RPMI8226 (cell line): ENCODE data around the gene LSP1.
"Not testable (repeated sequence)": the region's sequence is repeated elsewhere in the genome, so short reads cannot be mapped to it uniquely, and the experiment has no call there.

Experiments used
- DNase-seq: peaks from one replicate; pipeline ENCODE4 v3.0.0-alpha.2; 2015

Gene LSP1

DNA sequence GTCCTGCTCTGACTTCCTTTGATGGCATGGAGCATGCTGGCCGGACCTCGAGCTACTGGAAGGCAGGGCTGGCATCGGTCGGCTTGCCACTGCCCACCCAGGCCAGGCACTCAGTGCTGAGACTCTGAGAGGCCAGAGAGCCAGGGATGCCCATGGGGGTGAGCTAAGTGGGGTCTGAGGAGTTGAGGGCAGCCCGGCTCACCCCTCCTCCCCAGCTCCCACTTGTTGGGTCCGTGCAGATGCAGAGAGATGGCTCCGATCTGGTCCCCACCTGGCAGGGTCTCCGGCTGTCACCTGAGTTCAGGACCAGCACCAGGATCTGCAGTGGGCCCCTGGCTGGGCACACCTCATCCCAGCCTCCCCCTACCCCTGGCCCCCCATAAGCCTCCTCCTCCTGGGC lies 13.3 kb downstream of the LSP1 start:
- DNase-seq = no peak

DNA sequence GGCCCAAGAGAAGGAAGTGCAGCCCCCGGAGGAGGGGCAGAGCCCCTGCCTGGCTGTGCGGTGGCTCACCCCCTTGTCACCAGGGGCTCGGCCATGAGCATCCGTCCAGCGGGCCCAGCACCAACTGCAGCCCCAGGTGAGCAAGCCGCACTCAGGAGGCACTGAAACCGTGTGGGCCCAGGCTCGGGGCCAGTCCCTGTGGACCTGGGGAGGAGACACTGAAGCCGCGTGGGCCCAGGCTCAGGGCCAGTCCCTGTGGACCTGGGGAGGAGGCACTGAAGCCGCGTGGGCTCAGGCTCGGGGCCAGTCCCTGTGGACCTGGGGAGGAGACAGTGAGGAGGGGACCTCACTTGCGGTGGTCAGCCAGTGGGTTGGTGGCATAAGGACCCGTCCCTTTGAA lies 13.9 kb downstream of the LSP1 start:
- DNase-seq = no peak

DNA sequence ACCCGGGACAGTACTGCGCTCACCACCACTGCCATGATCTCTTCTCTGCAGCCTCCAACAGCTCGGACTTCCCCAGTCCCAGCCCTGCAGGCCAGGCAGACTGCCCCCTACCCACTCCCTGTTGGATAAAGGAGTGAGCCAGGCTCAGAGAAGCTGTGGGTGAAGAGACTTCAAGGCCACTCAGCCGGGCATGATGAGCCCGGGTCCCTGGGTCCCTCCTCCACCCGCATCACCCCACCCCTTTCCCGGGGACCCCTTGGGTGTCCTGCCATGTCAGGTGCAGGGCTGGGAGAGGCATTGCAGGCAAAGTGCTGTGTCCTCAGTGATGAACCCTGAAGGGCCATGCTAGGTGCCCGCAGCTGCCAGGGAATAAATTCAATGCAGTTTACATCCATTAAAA lies 14.5 kb downstream of the LSP1 start:
- no peak for DNase-seq

DNA sequence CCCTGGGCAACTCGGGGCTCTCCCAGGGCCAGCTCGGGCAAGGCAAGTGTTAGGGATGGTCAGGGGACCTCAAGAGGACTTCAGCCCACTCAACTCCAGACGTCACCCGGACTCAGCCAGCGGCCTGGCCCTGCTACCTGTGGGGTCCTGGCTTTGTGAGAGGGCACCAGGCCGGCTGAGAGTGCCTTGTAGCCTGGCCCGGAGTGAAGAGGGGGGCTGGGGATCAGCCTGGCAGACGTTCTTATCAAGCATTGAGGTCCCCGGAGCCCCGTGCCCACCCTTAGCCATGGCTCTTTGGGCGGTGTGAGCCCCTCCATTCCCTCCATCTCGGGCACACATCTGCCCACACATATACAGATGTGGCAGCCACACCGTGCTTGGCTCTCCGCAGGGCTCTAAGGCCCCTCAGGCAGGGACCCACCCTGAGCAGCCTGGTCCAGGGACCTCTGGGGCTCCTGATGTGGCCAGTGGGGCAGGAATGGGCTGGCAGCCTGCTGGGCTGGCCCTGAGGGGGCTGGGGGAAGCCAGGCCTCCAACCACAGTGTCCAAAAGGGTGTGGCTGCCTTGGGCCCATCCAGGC lies 15.3 kb downstream of the LSP1 start:
- no peak for DNase-seq

DNA sequence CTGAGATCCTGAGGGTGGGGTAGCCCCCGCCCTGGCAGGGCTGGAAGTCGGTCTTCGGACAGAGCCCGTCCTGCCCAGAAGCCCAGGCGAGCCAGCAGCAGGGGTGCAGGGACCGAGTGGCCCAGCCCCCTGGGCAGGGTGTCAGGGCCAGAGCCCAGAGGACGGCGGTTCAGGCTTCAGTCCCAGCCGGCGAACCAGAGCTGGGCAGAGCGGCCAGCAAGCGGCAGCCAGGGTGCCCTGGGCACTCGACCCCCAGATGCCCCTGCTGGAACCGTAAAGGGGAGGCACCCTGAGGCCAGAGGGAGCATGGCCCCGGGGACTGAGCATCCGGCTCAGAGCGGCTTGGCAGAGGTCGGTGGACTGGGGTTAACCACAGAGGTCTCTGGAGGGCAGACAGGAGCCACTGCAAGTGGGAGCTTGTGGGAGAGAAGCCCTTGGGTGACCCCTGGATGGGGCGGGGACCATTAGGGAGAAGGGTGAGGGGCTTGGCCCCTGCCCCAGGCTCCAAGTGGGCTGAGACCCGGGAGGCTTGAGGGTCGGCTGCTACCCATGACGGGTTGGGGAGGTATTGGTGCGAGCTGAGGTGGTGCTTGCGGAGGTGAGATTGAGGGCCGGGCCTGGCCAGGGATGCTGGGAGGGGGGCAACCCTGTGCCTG lies 15.9 kb downstream of the LSP1 start:
- DNase-seq = no peak

DNA sequence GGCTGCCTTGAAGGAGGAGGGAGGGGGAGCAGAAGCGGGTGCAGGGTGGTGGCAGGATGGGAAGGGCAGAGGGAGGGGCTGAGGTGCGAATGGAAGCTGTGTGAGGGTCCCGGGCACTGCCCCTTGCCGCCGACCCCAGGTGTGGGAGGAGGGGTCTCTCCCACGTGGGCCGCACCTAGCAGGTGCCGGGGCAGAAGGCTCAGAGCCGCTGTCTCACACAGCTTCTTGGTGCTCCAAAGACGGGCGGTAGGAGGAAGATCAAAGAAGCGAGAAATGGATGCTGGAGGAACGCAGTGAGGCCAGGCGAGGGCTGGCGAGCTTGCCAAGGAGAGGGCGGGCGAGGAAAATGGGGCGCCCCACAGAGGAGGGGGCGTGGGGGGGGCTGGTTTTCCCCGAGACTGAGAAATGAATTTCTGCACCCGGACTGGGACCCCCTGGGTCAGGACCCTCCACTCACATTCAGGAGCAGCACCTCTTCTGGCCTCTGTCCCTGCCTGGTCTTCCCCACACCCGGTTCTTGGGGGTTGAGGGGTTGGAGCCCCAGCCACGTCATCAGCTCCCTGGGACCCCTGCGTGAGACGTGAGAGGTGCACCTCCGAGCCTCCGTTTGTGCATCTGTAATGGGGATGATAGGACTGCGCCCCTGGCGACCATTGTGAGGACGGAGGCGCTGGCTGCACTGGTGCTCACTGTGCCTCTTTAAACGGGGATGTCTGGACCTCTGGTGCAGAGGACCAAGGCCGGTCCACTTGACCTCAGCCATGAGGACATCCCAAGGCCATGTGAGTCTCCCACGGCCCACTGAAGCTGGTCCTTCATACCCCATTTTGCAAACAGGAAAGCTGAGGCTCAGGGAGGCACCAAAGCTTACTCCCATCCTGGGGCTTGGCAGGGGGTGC lies 16.8 kb downstream of the LSP1 start:
- DNase-seq = no peak

DNA sequence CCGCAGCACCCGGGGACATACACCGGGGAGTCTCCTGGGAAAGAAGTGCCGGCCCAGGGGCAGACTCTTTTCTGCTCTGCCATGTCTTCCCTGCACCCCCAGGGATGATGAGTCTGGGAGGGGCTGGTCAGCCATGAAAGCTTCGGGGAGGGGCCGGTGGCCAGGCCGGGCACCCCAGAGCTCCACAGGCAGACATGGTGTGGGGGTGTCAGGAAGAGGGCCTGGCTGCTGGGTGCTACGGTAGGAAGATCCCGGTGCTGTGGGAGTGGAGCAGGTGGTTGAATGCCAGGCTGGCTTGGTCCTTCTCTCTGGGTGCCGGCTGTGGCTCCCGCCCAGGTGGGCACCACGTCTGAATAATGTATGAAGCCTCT lies 17.4 kb downstream of the LSP1 start:
- no peak for DNase-seq

DNA sequence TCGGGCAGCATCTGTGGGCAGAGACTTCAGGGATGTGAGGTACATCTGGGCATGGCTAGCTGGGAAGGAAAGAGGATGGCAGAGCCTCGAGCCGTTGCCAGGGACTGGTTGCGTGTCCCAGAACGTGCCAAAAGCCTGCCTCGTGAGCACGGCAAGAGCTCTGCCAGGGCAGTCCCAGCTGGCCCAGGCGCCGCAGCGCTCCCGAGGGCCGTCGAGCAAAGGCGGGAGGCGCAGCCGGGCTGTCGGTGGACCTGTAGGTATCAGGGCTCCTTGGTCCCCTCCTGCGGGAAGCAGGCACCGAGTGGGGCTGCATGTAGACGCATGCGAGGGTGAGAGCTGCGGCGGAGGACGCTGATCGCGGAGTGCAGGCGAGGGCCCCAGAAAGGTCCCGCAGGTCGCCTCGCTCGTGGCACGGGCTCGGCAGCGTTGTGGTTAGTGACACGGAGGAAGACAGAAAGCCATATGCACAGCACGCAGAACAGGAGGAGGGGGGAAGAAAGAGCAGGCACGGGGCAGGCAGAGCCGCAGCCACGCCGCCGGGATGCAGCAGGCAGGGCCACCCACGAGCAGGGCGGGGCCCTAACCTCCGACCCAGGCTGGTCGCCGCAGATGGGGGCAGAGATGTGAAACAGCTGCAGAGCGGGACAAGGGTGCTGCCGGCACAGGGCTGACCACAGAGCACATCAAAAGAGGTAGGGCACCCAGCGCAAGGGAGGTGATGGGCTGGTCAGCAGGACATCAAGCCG lies 18.0 kb downstream of the LSP1 start:
- DNase-seq = no peak

DNA sequence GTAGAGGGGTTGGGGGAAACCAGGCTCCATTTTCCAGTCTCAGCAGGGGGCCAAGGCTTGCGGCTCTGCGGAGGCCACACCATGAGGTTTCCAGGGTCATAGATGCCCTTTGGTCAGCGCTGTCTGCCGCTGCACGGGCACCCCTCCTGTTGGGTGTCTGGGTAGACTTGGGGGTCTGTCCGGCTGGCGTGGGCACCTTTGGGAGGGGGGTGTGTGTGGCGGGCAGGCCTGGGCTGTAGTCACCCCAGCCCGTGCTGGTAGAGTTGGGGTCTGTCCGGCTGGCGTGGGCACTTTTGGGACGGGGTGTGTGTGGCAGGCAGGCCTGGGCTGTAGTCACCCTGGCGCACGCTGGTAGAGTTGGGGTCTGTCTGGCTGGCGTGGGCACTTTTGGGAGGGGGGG lies 18.6 kb downstream of the LSP1 start:
- DNase-seq = no peak

DNA sequence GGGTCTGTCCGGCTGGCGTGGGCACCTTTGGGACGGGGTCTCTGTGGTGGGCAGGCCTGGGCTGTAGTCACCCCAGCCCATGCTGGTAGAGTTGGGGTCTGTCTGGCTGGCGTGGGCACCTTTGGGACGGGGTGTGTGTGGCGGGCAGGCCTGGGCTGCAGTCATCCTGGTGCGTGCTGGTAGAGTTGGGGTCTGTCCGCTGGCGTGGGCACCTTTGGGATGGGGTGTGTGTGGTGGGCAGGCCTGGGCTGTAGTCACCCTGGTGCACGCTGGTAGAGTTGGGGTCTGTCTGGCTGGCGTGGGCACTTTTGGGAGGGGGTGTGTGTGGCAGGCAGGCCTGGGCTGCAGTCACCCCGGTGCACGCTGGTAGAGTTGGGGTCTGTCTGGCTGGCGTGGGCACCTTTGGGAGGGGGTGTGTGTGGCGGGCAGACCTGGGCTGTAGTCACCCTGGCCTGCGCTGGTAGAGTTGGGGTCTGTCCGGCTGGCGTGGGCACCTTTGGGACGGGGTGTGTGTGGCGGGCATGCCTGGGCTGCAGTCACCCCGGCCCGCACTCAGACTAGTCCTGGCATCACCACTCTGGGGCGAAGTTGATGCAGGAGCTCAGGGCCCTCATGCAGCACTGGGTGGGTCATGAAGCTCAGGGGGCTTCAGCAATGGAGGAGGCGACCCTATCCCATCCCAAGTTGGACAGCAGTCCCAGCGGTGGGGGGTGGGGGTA lies 19.5 kb downstream of the LSP1 start:
- no peak for DNase-seq

DNA sequence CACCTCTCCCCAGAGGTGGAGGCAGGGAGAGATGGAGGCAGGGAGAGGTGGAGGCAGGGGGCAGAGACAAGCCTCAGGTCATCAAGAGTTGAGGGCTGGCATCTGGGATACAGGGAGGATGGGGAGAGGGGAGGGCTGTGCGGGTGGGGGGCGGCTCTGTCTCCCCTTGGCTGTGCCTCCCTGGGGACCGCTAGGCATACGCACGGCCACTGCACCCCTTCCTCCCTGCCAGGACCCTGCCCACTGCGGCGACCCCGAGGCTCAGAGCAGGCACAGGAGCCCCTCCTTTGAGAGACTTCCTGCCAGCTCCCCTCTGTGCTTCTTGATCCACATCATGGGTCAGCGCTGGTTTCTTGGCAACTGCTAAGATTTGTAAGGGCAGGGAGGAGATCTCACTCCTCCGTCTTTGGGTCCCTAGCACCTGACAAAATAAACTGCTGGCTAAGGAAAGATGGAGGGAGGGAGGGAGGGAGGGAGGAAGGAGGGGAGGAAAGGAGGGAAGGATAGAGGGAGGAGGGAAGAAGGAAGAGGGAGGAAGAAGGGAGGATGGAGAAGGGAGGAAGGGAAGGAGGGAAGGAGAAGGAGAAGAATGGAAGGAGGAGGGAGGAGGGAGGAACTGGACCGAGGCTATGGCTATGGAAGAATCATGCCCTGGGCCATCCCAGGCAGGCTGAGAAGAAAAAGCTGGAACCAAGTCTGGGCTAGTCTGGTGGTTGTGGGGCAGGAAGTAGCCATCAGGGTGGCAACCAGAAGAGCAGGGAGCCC lies 20.3 kb downstream of the LSP1 start:
- no peak for DNase-seq

DNA sequence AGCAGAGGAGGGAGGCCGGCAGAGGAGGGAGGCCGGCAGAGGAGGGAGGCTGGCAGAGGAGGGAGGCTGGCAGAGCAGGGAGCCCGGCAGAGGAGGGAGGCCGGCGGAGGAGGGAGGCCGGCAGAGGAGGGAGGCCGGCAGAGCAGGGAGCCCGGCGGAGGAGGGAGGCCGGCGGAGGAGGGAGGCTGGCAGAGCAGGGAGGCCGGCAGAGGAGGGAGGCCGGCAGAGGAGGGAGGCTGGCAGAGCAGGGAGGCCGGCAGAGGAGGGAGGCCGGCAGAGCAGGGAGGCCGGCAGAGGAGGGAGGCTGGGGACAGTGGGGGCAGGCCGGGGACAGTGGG lies 20.9 kb downstream of the LSP1 start:
- not testable (repeated sequence) for DNase-seq

DNA sequence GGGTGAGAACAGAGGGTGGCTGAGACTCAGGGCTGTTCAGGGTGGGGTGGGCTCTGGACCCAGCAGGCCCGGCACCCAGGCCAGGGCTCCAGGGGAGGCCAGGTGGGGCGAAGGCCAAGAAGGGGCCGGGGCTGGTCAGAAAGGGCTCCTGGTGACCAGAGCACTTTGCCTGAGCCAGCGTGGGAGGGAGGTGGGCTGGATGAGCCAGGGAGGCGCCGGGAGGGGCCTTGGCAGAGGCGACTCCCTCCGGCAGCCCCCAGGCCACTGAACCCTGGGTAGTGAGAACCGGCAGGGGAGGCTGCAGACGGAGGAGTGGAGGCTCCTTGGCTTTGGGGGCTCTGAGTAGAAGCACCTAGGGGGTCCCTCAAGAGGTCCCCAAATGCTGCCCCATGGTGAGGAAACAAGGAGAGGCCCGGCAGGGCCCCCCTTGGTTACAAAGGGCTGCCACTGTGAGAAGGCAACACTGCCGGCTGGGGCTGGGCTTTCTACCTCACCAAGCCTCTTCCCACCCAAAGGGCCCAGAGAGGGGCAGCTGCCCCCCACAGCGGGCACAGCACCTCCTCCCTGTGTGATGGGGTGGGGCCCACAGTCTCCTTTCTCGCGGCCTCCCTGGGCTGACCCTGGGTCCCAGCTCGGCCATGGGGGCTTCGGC lies 21.7 kb downstream of the LSP1 start:
- DNase-seq = not testable (repeated sequence)

DNA sequence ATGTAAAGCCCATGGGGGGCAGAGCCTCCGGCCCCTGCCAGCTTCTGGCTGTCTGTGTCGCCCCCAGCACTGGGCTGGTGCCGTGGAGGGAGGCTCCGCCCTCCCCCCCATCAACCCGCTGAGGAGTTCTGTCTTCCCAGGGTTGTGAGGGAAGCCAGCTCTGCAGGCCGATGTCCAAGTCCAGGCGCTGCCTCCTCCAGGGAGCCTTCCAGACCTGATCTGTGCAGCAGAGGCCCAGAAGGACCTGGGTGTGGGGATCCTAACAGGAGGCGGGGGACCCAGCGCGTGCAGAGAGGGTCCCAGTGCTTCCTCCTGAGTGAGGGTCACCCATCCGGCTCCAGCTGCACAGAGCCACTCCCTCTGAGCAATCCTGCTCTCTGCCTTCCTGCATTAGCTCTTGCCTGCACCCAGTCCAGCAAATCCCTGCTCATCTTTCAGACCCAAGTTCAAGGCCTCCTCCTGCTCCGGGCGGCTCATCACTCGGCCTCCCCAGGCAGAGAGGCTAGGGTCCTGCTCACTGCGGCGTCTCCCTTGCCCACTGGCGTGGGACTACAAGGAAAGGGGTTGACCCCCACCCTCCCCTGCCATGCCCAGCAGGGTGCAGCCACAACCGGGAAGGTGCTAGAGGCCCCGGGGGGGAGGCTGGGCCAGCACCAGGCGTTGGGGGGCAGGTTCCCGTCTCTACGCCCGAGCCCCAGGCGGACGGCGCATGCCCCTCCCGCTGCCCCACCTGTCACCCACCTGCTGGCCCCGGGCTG lies 22.4 kb downstream of the LSP1 start:
- no peak for DNase-seq

DNA sequence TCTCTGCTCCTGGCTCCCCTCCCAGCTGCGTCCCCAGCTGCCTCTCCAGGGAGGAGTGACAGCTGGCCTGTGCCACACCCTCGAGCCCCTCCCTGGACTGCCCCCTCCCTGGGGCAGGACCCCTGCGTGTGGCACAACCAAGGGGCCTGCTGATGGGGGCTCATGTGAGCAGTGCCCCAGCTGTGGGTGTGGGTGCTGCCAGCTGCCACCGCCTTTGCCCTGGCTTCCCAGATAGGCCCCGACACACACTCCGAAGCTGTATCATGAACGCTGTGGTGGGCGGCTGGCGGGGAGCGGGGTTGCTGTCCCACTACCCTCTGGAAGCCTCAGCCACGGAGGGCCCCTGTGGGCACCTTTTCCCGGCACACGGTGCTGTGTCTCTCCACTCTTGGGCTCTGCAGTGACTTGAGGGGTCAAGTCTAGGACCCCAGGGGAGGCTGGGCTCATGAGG lies 23.0 kb downstream of the LSP1 start:
- not testable (repeated sequence) for DNase-seq

DNA sequence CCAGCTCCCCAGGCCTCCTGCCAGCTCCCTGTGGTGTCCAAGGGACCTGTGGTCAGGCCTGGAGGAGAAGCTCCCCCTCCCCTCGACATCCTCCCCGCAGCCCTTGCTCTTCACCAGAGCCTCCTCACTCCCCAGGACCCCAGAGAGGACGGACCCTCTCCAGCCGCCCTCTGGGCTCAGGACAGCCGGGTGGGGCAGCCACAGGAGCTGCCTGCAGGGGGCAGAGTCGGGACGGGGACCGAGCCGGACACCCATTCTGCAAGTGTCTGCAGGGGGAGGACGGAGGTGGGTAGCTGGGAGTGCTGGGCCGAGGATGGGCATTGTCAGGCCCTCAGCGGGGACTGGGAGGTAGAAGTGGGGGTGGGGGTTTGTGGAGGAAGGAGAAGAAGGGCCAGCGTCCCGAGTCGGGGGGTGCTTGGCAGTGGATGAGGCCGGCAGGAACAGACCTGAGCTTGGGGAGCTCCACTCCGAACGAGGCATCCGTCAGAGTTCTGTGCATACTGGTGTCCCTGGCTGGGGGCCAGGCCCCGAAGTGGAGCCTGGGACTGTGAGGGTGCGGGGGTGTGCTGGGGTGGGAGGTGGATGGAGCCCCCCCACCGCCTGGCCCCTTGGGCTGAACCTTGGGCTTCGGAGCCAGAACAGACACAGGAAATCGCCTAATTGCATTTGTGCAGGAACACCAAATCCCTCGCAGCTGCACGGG lies 23.6 kb downstream of the LSP1 start:
- no peak for DNase-seq

DNA sequence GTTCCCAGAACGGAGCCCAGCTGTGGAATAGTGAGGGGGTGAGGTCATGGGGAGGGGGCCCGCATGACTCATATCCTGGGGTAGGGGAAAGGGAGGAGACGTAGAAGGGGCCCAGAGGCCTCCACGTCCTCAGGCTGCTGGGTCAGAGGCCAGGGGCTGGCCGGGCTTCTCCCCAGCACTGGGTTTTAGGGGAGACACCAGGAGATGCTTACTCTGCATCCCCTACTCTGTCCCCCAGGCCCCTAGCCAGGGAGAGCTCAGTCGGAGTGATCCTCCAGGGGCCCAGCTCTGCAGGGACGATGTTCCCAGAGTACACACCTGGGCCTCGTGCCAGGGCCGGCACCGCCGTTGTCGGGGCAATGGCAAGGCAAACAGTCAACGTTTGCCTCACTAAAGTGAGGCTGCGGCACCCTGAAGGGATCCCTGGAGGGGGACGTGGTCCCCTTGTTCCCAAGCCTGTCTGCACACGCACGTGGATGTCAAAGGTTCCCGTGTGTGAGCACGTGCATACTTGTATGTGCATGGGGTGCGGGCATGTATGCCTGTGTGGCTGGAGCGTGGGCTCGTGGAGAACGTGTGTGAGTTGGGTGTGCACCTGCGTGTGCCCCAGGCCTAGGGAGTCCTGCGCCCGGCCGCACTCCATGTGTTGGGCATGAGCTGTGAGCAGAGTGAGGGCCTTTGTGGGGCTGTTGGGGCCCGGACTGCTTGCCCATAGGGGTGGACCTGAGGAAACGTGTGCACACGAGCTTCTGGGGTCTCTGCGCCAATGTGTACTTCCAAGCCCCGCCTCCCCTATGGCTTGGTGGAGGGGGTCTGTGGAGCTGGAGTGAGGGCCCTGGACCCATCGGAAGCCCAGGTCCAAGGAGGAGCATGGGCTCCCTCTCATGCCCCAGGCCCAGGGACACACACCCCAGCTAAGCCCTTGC lies 24.6 kb downstream of the LSP1 start:
- DNase-seq = no peak

DNA sequence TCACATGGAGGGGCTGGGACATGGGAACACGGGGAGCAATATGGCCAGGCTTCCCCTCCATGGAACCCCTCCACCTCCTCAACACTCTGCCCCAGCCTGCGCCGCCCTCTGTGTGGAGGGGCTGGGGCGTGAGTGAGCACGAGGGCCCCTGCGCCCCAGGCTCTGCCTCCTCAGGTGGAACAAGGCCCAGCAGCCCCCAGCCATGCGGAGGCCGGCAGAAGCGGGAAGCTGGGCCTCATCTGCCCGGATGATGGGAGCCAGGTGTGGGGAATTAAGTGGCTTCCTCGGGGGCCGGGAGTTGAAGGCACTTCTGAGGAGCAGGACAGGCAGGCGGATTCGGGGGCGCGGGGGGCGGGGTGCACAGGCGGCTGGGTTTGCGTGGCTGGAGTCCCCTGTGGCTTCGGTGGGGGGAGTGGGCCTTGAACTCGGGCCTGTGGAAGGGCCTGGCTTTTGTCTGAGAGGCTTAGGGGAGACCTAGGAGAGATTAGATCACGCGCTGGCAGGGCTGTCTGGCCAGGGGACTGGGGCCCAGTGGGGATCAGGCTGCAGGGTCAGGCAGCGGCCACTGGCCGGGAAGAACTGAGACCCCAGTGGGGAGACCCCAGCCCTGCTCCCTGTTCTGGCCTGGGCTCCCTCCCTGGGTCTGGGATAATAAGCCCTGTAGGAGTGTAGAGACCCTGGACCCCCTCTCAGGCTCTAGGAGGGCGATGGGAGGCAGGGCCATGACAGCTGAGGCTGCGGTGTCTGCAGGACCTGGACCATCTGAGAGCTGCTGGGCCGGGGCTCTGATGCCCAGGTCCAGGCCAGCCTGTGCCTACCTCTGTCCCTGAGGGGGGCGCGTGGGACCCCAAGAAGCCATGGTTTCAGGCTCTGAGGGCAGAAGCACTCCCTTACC lies 25.5 kb downstream of the LSP1 start:
- DNase-seq = no peak
